GM12864 (cell line): ENCODE data around the gene GRM8.

Experiments
- DNase-seq: peaks from one replicate; pipeline ENCODE4 v3.0.0-alpha.2; 2011; ENCODE audit warnings: low read depth
- H3K4me3 ChIP-seq: 2 replicates; pipeline ENCODE4 v1.5.1; 2011; ENCODE audit warnings: mild to moderate bottlenecking, low read depth, low read length, control low read depth
- TF ChIP-seq, protein P1 (sequence below): IDR thresholded peaks from 2 replicates; pipeline ENCODE4 v1.5.1; 2011; ENCODE audit warnings: low read depth, mild to moderate bottlenecking, moderate library complexity, low read length, control low read depth, inconsistent platforms; ENCODE audit errors: missing control alignments

The GRM8 gene

DNA sequence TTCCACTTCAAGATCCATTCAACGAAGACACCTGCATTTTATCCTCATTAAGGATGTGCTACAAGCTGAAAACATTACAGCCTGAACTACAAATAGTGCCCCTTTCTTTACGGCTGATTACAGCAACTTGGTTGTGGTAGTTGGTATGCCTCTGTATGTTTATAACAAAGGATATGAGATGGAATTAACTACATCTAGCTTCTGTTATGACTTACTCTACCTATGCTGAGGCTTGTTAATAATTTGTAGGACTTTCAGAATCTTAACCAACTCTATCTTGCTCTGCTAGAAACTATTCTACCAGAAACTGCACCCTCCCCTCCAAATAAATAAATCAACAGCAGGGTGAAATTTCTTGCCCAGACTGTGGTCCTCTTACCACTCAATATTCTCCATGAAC is 448.1 kb downstream of the GRM8 start:
- no peak overlapping the region for H3K4me3 ChIP-seq
- TF ChIP-seq, protein P1, sequence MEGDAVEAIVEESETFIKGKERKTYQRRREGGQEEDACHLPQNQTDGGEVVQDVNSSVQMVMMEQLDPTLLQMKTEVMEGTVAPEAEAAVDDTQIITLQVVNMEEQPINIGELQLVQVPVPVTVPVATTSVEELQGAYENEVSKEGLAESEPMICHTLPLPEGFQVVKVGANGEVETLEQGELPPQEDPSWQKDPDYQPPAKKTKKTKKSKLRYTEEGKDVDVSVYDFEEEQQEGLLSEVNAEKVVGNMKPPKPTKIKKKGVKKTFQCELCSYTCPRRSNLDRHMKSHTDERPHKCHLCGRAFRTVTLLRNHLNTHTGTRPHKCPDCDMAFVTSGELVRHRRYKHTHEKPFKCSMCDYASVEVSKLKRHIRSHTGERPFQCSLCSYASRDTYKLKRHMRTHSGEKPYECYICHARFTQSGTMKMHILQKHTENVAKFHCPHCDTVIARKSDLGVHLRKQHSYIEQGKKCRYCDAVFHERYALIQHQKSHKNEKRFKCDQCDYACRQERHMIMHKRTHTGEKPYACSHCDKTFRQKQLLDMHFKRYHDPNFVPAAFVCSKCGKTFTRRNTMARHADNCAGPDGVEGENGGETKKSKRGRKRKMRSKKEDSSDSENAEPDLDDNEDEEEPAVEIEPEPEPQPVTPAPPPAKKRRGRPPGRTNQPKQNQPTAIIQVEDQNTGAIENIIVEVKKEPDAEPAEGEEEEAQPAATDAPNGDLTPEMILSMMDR, result no peak
- DNase-seq, result no peak

- TF ChIP-seq, protein P1, result no peak
- no peak for DNase-seq
Measured at GRCh38 chr7:126803990-126804389, 448.8 kb downstream of the GRM8 start.

DNA sequence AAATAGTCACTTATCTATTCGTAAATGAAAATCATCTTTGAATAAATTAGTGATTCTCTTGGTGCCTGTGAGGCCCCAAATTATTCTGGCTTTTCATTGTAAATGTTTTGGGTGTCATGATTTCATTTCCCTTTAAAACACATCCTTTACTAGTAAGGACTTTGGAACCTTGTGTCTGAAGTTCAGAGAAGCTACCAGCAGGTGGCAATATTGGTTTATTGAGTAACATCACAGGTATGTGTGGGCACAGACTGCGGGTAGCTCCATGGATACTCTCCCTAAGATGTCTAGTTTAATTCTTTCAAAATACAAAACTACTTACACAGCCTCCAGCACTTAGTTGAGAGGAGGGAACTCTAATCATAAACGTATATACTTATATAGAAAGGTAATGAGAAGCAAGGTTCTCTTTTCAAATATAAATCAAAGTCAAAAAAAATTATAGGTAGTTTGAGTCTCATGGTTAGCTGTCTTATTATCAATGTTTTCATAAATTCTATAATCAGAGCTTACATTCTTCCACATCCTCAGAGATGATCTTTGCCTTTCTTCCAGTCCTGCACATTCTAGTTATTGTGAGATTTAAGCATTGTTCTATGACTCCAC is 449.6 kb downstream of the GRM8 start:
- H3K4me3 ChIP-seq, result no peak overlapping the region
- DNase-seq, result peak; percentile 71
- TF ChIP-seq, protein P1, result peak; percentile 62

More at GRCh38 chr7:126803990-126804389, 448.8 kb downstream of the GRM8 start:
- no peak overlapping the region for H3K4me3 ChIP-seq

DNA sequence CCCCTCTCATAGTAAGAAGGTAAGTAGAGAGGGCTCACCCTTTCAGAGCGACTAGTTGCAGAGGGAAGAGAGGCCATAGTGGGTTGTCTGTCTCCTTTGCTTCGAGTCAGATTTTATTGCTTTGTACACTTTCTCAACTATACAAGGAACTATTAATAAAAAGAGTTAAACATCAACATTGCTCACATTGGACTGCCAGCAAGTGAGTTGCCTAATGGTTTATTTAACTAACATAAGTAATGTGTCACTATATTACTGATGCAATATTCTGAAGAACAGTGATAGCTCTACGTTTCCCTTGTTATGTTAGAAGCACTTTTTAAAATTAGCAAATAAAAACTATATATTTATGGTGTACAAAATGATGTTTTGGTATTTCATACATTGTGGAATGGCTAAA is 451.0 kb downstream of the GRM8 start:
- TF ChIP-seq, protein P1, result no peak
- no peak overlapping the region for H3K4me3 ChIP-seq
- DNase-seq, result no peak

DNA sequence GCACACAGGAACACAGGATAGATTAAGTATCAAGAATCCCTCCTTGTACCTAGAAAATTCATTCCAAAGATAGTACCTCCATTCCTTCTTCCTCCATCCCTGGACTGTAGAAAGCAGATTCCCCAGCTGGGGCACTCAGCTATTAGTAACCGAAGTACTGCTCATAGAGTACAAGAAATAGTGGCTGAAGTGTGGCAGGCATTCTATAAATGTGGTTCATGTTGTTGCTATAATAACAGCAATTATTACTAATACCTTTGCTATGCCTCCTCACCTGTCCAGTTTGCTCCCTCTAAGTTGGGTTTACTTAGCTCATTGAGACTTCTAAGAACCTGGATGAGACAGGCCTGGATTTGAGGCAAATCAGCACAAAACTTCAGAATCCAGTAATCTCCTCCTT is 453.2 kb downstream of the GRM8 start:
- H3K4me3 ChIP-seq, result no peak overlapping the region
- TF ChIP-seq, protein P1, result no peak
- no peak for DNase-seq

GRCh38 chr7:126792521-126792920 is 460.2 kb downstream of the GRM8 start:
- no peak for DNase-seq
- H3K4me3 ChIP-seq, result no peak overlapping the region
- TF ChIP-seq, protein P1, result no peak

DNA sequence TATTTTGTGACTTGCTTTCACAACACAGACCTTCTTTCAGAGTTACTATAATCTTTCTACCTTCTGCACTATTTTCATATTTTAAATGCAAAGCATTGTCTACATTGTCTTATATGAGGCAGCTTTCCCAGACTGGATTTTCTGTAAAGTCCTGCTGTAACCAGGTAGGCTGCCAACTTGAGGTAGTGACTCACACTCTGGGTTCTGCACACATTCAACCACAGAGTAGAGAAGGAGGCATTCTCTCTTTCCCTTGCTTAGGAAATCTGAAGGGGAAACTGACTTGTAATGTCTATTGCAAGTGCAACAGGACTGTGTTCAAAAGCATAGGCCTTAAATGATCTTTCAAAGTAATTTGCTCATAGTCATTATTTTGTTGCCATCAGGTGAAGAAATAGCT is 461.4 kb downstream of the GRM8 start:
- DNase-seq, result no peak

More for the DNA sequence above, 461.4 kb downstream of the GRM8 start:
- no peak overlapping the region for H3K4me3 ChIP-seq
- TF ChIP-seq, protein P1, result no peak
